H1 (cell line): ENCODE measurements around the gene ZNF100. TPM values are rescaled to one million over a fixed set of nuclear protein-coding genes. Genes with fewer than 3 reads are reported as not detected.

Experiments
- CTCF ChIA-PET: fragments of 300-600 bp; sonication (Branson Sonifier 250); formaldehyde crosslinking; loops from one replicate; lab custom pipeline; 2021; ENCODE audit not compliant: partially characterized antibody; lab: Charles Lee
- POLR2A ChIA-PET: fragments of 300-600 bp; sonication (Branson Sonifier 250); formaldehyde crosslinking; loops from one replicate; lab custom pipeline; 2021; ENCODE audit warnings: inconsistent platforms; ENCODE audit not compliant: partially characterized antibody; lab: Charles Lee
- DNase-seq, 2 experiments: peaks; one replicate each; pipeline versions ENCODE4 v3.0.0 to v3.0.0-alpha.2; 2010 to 2022; ENCODE audit warnings: low spot score in 2 of 2, low read depth in 1 of 2, mixed read lengths in 1 of 2
- FAIRE-seq: peaks from 2 replicates; lab custom pipeline; 2011; peaks lifted over from hg19 to GRCh38; lab: Jason Lieb, UNC
- H2AFZ ChIP-seq: 2 replicates; pipeline ENCODE4 v1.8.1; 2012; ENCODE audit warnings: low read length, inconsistent platforms
- H2AK5ac ChIP-seq: 2 replicates; pipeline ENCODE4 v1.6.1; 2013; ENCODE audit warnings: low read depth, low read length
- H2BK120ac ChIP-seq: replicated peaks from 2 replicates; pipeline ENCODE3; 2013; ENCODE audit warnings: low read depth, low read length, inconsistent platforms
- H2BK12ac ChIP-seq: 2 replicates; pipeline ENCODE4 v1.6.1; 2013; ENCODE audit warnings: low read depth, low read length
- H2BK15ac ChIP-seq: 2 replicates; pipeline ENCODE4 v1.6.1; 2013; ENCODE audit warnings: low read length
- H2BK20ac ChIP-seq: 2 replicates; pipeline ENCODE4 v1.6.1; 2013; ENCODE audit warnings: low read length
- H2BK5ac ChIP-seq: 2 replicates; pipeline ENCODE4 v1.6.1; 2013; ENCODE audit warnings: low read depth, low read length
- H3K14ac ChIP-seq: 2 replicates; pipeline ENCODE4 v1.6.1; 2013; ENCODE audit warnings: inconsistent platforms; ENCODE audit not compliant: insufficient read length
- H3K18ac ChIP-seq: 2 replicates; pipeline ENCODE4 v1.6.1; 2013; ENCODE audit warnings: low read length; ENCODE audit errors: extremely low read depth
- H3K23ac ChIP-seq: 2 replicates; pipeline ENCODE4 v1.6.1; 2013; ENCODE audit warnings: inconsistent platforms; ENCODE audit not compliant: insufficient read length
- H3K23me2 ChIP-seq: 2 replicates; pipeline ENCODE4 v1.6.1; 2013; ENCODE audit warnings: low read depth, low read length
- H3K27ac ChIP-seq: 2 replicates; pipeline ENCODE4 v1.6.1; 2011; ENCODE audit warnings: low read depth, low read length, inconsistent platforms
- H3K27me3 ChIP-seq, 4 experiments: replicated peaks in 1 of 4; 1 replicate in 1 of 4; 2 replicates in 3 of 4; pipeline versions ENCODE4 v1.6.1 to v1.8.1; 2011 to 2013; ENCODE audit warnings: low read length in 3 of 4, mild to moderate bottlenecking in 3 of 4, inconsistent platforms in 2 of 4, mixed read lengths in 2 of 4, moderate library complexity in 1 of 4; ENCODE audit not compliant: control insufficient read depth in 3 of 4, insufficient read depth in 3 of 4; ENCODE audit errors: extremely low read depth in 1 of 4
- H3K36me3 ChIP-seq, 4 experiments: 2 replicates each; pipeline versions ENCODE4 v1.6.1 to v1.8.1; 2011 to 2013; ENCODE audit warnings: mild to moderate bottlenecking in 4 of 4, low read length in 3 of 4, moderate library complexity in 2 of 4, control low read depth in 1 of 4, inconsistent platforms in 1 of 4; ENCODE audit not compliant: insufficient read depth in 4 of 4, control insufficient read depth in 2 of 4
- H3K4ac ChIP-seq: replicated peaks from 2 replicates; pipeline ENCODE3; 2013; ENCODE audit warnings: low read length, low read depth, mixed read lengths, inconsistent platforms; ENCODE audit not compliant: insufficient read length
- H3K4me1 ChIP-seq, 4 experiments: replicated peaks in 1 of 4; 1 replicate in 1 of 4; 2 replicates in 3 of 4; pipeline versions ENCODE4 v1.6.1 to v1.8.1; 2011 to 2013; ENCODE audit warnings: low read length in 3 of 4, inconsistent platforms in 2 of 4, mixed read lengths in 1 of 4; ENCODE audit not compliant: insufficient read depth in 4 of 4, control insufficient read depth in 3 of 4
- H3K4me2 ChIP-seq, 2 experiments: 2 replicates each; pipeline versions ENCODE4 v1.6.1 to v1.8.1; 2011 to 2013; ENCODE audit warnings: low read depth in 2 of 2, low read length in 2 of 2, control low read depth in 1 of 2, inconsistent platforms in 1 of 2, mild to moderate bottlenecking in 1 of 2; ENCODE audit not compliant: insufficient read depth in 1 of 2
- H3K4me3 ChIP-seq, 4 experiments: fragments of 200-600, 300-600 bp in 1 of 4; sonication (generic), shearing (Covaris generic), sonication (Bioruptor Twin) in 1 of 4; 2 replicates each; pipeline versions ENCODE4 v1.5.1 to v1.8.1; 2011 to 2016; ENCODE audit warnings: low read length in 4 of 4, low read depth in 3 of 4, control low read depth in 2 of 4, inconsistent platforms in 2 of 4, mild to moderate bottlenecking in 2 of 4, mixed read lengths in 1 of 4, moderate library complexity in 1 of 4; ENCODE audit not compliant: insufficient read depth in 2 of 4; ENCODE audit errors: extremely low read depth in 1 of 4
- H3K56ac ChIP-seq: replicated peaks from 2 replicates; pipeline ENCODE3; 2013; ENCODE audit warnings: low read depth, mild to moderate bottlenecking, mixed read lengths, low read length, inconsistent platforms; ENCODE audit not compliant: insufficient read length
- H3K79me1 ChIP-seq: 2 replicates; pipeline ENCODE4 v1.6.1; 2013; ENCODE audit warnings: low read depth, low read length, control low read depth
- H3K79me2 ChIP-seq, 2 experiments: 2 replicates each; pipeline versions ENCODE4 v1.6.1 to v1.8.1; 2012 to 2013; ENCODE audit warnings: low read length in 2 of 2, mild to moderate bottlenecking in 2 of 2, inconsistent platforms in 1 of 2; ENCODE audit not compliant: insufficient read depth in 2 of 2, control insufficient read depth in 1 of 2
- H3K9ac ChIP-seq, 4 experiments: replicated peaks in 1 of 4; 1 replicate in 1 of 4; 2 replicates in 3 of 4; pipeline versions ENCODE4 v1.6.1 to v1.8.1; 2011 to 2013; ENCODE audit warnings: low read depth in 3 of 4, low read length in 3 of 4, control low read depth in 2 of 4, mild to moderate bottlenecking in 2 of 4, moderate library complexity in 2 of 4, inconsistent platforms in 1 of 4; ENCODE audit errors: extremely low read depth in 1 of 4
- H3K9me3 ChIP-seq, 2 experiments: 2 replicates each; pipeline versions ENCODE4 v1.6.1 to v1.8.1; 2012 to 2013; ENCODE audit warnings: mild to moderate bottlenecking in 2 of 2, moderate library complexity in 2 of 2, control low read depth in 1 of 2, inconsistent platforms in 1 of 2, low read depth in 1 of 2, low read length in 1 of 2, mixed read lengths in 1 of 2; ENCODE audit not compliant: insufficient read depth in 2 of 2
- H4K20me1 ChIP-seq, 2 experiments: replicated peaks in 1 of 2; 2 replicates each; pipeline versions ENCODE3 to v1.8.1; 2011 to 2013; ENCODE audit warnings: inconsistent platforms in 2 of 2, low read length in 2 of 2, mild to moderate bottlenecking in 1 of 2; ENCODE audit not compliant: insufficient read depth in 2 of 2, control insufficient read depth in 1 of 2
- H4K5ac ChIP-seq: 2 replicates; pipeline ENCODE4 v1.6.1; 2013; ENCODE audit warnings: low read length, low read depth, mixed read lengths, inconsistent platforms; ENCODE audit not compliant: insufficient read length
- H4K8ac ChIP-seq: 2 replicates; pipeline ENCODE4 v1.8.0; 2013; ENCODE audit warnings: mild to moderate bottlenecking, moderate library complexity, low read length, inconsistent platforms; ENCODE audit not compliant: insufficient read depth; ENCODE audit errors: extremely low read depth
- H4K91ac ChIP-seq: replicated peaks from 2 replicates; pipeline ENCODE3; 2013; ENCODE audit warnings: low read length, mixed read lengths, inconsistent platforms; ENCODE audit not compliant: insufficient read length
- ATF3 ChIP-seq: IDR thresholded peaks from 2 replicates; pipeline ENCODE4 v1.6.1; 2011; ENCODE audit warnings: low read depth, mild to moderate bottlenecking, low read length; ENCODE audit not compliant: insufficient read depth
- BACH1 ChIP-seq: IDR thresholded peaks from 2 replicates; pipeline ENCODE4 v1.6.1; 2012; ENCODE audit warnings: low read length, improper control_type of control experiment
- HDAC2 ChIP-seq, 2 experiments: fragments of 300-600 bp in 1 of 2; sonication (generic) in 1 of 2; IDR thresholded peaks; 2 replicates each; pipeline ENCODE4 v1.6.1; 2011 to 2012; ENCODE audit warnings: low read depth in 2 of 2, low read length in 2 of 2, mild to moderate bottlenecking in 2 of 2, moderate library complexity in 2 of 2, borderline replicate concordance in 1 of 2, inconsistent platforms in 1 of 2
- JUND ChIP-seq: IDR thresholded peaks from 2 replicates; pipeline ENCODE4 v1.6.1; 2011; ENCODE audit warnings: mild to moderate bottlenecking, improper control_type of control experiment, low read length
- KDM5A ChIP-seq: fragments of 200-600 bp; IDR thresholded peaks from 2 replicates; pipeline ENCODE4 v1.7.1; 2012; ENCODE audit warnings: mild to moderate bottlenecking, low read length, inconsistent platforms, mixed read lengths
- SIN3A ChIP-seq, 2 experiments: IDR thresholded peaks in 1 of 2; conservative IDR thresholded peaks in 1 of 2; 2 replicates each; pipeline ENCODE4 v1.6.1; 2011 to 2012; ENCODE audit warnings: low read length in 2 of 2, improper control_type of control experiment in 1 of 2, low read depth in 1 of 2, mild to moderate bottlenecking in 1 of 2
- SP2 ChIP-seq: IDR thresholded peaks from 2 replicates; pipeline ENCODE4 v1.6.1; 2012; ENCODE audit warnings: mild to moderate bottlenecking, low read length, inconsistent platforms
- TAF1 ChIP-seq: IDR thresholded peaks from 2 replicates; pipeline ENCODE4 v1.6.1; 2011; ENCODE audit warnings: mild to moderate bottlenecking, low read depth, low read length
- TCF12 ChIP-seq: IDR thresholded peaks from 2 replicates; pipeline ENCODE4 v1.6.1; 2011; ENCODE audit warnings: low read depth, mild to moderate bottlenecking, low read length
- WGBS, 2 experiments: shearing (Covaris generic) in 1 of 2; methylation state at CpG; one replicate each; pipeline versions ENCODE4 v1.1.6 to v1.1.7; 2013 to 2015; ENCODE audit warnings: low lambda C conversion rate in 2 of 2, mixed read lengths in 2 of 2, inconsistent platforms in 1 of 2, low coverage in 1 of 2, missing lambda C conversion rate in 1 of 2; ENCODE audit not compliant: insufficient replicate concordance in 2 of 2, insufficient coverage in 1 of 2, insufficient read length in 1 of 2; ENCODE audit errors: extremely low coverage in 1 of 2, missing lambda C conversion rate in 1 of 2; 5-methylcytosine and 5-hydroxymethylcytosine counted together
- polyA plus RNA-seq, 7 experiments: library from polyadenylated mRNA; depleted of rRNA in 3 of 7; stranded (reverse) in 5 of 7; unstranded in 2 of 7; fragments of >200 nt in 5 of 7; fragments of 200-250 nt in 2 of 7; gene quantifications; 1 replicate in 5 of 7; 2 replicates in 1 of 7; 4 replicates in 1 of 7; pipeline versions ENCODE4 v1.2.1 to v1.2.3, GENCODE V29; 2011 to 2013; ENCODE audit warnings: missing spikeins in 2 of 7, mixed read lengths in 2 of 7
- total RNA-seq: library from RNA; stranded (reverse); fragmentation: NEBNext Ultra II Directional; extraction: Animal tissue kit (Norgen Biotek cat#: 25700); gene quantifications from 2 replicates; pipeline ENCODE4 v1.2.1, GENCODE V29; 2021

ZNF100 gene
- total and polyA plus RNA-seq, 2 of the 8 experiments (the other 6 are each of a cell fraction or from before 2014, with no cell fraction given), result 4.9 to 30.8 TPM

DNA sequence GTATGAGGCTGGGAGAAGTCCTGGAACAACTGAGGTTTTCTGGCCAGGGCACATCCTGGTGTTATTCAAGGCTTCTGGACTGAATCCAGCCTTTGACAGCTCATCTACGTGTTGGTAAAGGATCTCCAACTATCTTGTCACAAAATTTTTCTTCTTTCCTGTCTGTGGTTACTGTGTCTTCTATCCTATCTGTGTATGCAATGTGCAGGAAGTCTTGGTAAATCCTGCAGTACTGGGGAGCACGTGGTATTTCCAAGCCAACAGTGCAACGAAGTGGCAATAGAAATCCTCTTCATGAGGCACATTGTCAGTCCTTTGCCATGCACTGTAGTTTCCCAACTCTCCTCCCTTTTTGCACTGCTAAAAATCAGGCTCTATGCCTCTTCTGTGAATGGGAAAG lies 86.7 kb downstream of the ZNF100 start:
- no peak overlapping the region for H3K4ac ChIP-seq
- no peaks in the 10 kb centered on the region for H3K79me2 ChIP-seq
- H3K9ac ChIP-seq, result no peak overlapping the region

More for the DNA sequence above, 86.7 kb downstream of the ZNF100 start:
- Histone ChIP-seq H3K18ac (no peak overlapping the region), H3K79me1 (no peaks in the 10 kb centered on the region), H2AFZ (no peak overlapping the region), H3K36me3 (peaks cover 0 to 5% (median 2%) of the 10 kb centered on the region in 4 experiments; a peak in 2 of 8 replicates), H3K27ac (no peak overlapping the region), H3K4me3 (peak overlapping the region in 1 of 4 experiments; percentile 17; a peak in 2 of 8 replicates), H2AK5ac (no peak overlapping the region), H4K5ac (no peak overlapping the region), H2BK120ac (no peak overlapping the region), H4K8ac (no peak overlapping the region), H3K27me3 (no peaks in the 10 kb centered on the region), H2BK20ac (no peak overlapping the region), H3K9me3 (peaks cover 19 to 26% of the 10 kb centered on the region in 2 experiments), H3K4me1 (no peaks in the 10 kb centered on the region; a peak in 1 of 7 replicates), H2BK5ac (no peak overlapping the region), H2BK12ac (no peak overlapping the region), H3K23me2 (no peaks in the 10 kb centered on the region), H4K91ac (no peak overlapping the region), H3K14ac (no peak overlapping the region), H3K56ac (no peak overlapping the region), H3K23ac (no peak overlapping the region), H2BK15ac (no peak overlapping the region), H4K20me1 (no peaks in the 10 kb centered on the region), H3K4me2 (no peak overlapping the region)
- WGBS, 2 experiments, result 87% methylated on average over 3 of the region's 3 CpGs; no CpG with 5 or more reads in 1 of the 2 experiments
- TF ChIP-seq ATF3 (no peak), TAF1 (no peak), SIN3A (conservative IDR thresholded peaks at IDR 0.05 in 1 of 2, IDR thresholded peaks at IDR 0.05 in 1 of 2; ENCODE audit: low read depth in 1 of 2, low read length in 2 of 2) (no peak), BACH1 (no peak), TCF12 (no peak), KDM5A (no peak), SP2 (no peak), HDAC2 (IDR thresholded peaks at IDR 0.05; ENCODE audit: borderline replicate concordance in 1 of 2, low read depth in 2 of 2, low read length in 2 of 2) (no peak), JUND (no peak)
- FAIRE-seq, result no peak
- POLR2A ChIA-PET, result no interaction called here
- no peak for DNase-seq
- CTCF ChIA-PET, result interaction anchor here (0.6 kb wide), 1 partner anchor 616 kb away, joined by 3 read pairs; no protein-coding TSS in a partner anchor
